Mesendoderm (in vitro differentiated cells): ENCODE measurements around the gene SNAP47.
A peak's percentile ranks its signal among the peaks of the same experiment; 100 is the strongest.

Source experiments
- DNase-seq: peaks from one replicate; pipeline ENCODE4 v3.0.0; 2013
- H2AK5ac ChIP-seq: 2 replicates; pipeline ENCODE4 v1.6.1; 2013; ENCODE audit warnings: low read length, inconsistent platforms
- H2BK120ac ChIP-seq: 2 replicates; pipeline ENCODE4 v1.6.1; 2013; ENCODE audit warnings: low read depth, mild to moderate bottlenecking, low read length, moderate library complexity, mixed read lengths
- H2BK15ac ChIP-seq: replicated peaks from 2 replicates; pipeline ENCODE4 v1.6.1; 2013; ENCODE audit warnings: low read depth, mild to moderate bottlenecking, moderate library complexity
- H2BK5ac ChIP-seq: 2 replicates; pipeline ENCODE4 v1.6.1; 2013; ENCODE audit warnings: low read length, inconsistent platforms
- H3K18ac ChIP-seq: 2 replicates; pipeline ENCODE4 v1.6.1; 2013; ENCODE audit warnings: mild to moderate bottlenecking, low read length, mixed read lengths
- H3K23ac ChIP-seq: one replicate; pipeline ENCODE4 v1.6.1; 2013; ENCODE audit warnings: low read length
- H3K27ac ChIP-seq: 2 replicates; pipeline ENCODE4 v1.5.1; 2013; ENCODE audit warnings: low read depth, mild to moderate bottlenecking, inconsistent platforms, low read length, moderate library complexity
- H3K27me3 ChIP-seq: 2 replicates; pipeline ENCODE4 v1.6.1; 2013; ENCODE audit warnings: low read length, control low read depth, mild to moderate bottlenecking, inconsistent platforms; ENCODE audit not compliant: insufficient read depth, poor library complexity
- H3K36me3 ChIP-seq: 2 replicates; pipeline ENCODE4 v1.6.1; 2013; ENCODE audit warnings: low read length, inconsistent platforms; ENCODE audit not compliant: control insufficient read depth, insufficient read depth
- H3K4ac ChIP-seq: one replicate; pipeline ENCODE4 v1.6.1; 2013; ENCODE audit warnings: low read depth, mild to moderate bottlenecking, low read length, moderate library complexity
- H3K4me1 ChIP-seq: 2 replicates; pipeline ENCODE4 v1.6.1; 2013; ENCODE audit warnings: low read depth, low read length, inconsistent platforms; ENCODE audit not compliant: control insufficient read depth
- H3K4me2 ChIP-seq: 2 replicates; pipeline ENCODE4 v1.6.1; 2013; ENCODE audit warnings: low read length
- H3K4me3 ChIP-seq: 2 replicates; pipeline ENCODE4 v1.5.1; 2013; ENCODE audit warnings: mild to moderate bottlenecking, low read length
- H3K56ac ChIP-seq: one replicate; pipeline ENCODE4 v1.6.1; 2013; ENCODE audit warnings: low read length
- H3K79me1 ChIP-seq: 2 replicates; pipeline ENCODE4 v1.6.1; 2013; ENCODE audit warnings: low read length, inconsistent platforms
- H3K79me2 ChIP-seq: 2 replicates; pipeline ENCODE4 v1.6.1; 2013; ENCODE audit warnings: mild to moderate bottlenecking, low read length; ENCODE audit not compliant: control insufficient read depth, insufficient read depth
- H3K9ac ChIP-seq: 2 replicates; pipeline ENCODE4 v1.6.1; 2013; ENCODE audit warnings: low read length, inconsistent platforms
- H4K5ac ChIP-seq: one replicate; pipeline ENCODE4 v1.6.1; 2013; ENCODE audit warnings: low read length
- H4K8ac ChIP-seq: one replicate; pipeline ENCODE4 v1.6.1; 2013; ENCODE audit warnings: low read depth, mild to moderate bottlenecking, control low read depth, low read length, moderate library complexity
- WGBS: extraction: QIAGEN DNeasy Blood & Tissue Kit; methylation state at CpG from one replicate; pipeline ENCODE4 v1.1.7; 2013; ENCODE audit warnings: low lambda C conversion rate, missing lambda C conversion rate; ENCODE audit not compliant: insufficient coverage; ENCODE audit errors: extremely low coverage; 5-methylcytosine and 5-hydroxymethylcytosine counted together

The SNAP47 gene

GRCh38 chr1:227786673-227787512, 51.7 kb downstream of the SNAP47 start:
- Histone ChIP-seq H3K4me3 (no peak overlapping the region), H3K18ac (no peak overlapping the region), H2AK5ac (no peak overlapping the region), H3K79me1 (no peaks in the 10 kb centered on the region), H3K23ac (no peak overlapping the region), H3K27ac (no peak overlapping the region), H2BK15ac (no peak overlapping the region), H4K5ac (no peak overlapping the region), H2BK120ac (no peak overlapping the region), H3K56ac (peak overlapping the region; percentile 67), H3K36me3 (no peaks in the 10 kb centered on the region), H3K79me2 (no peaks in the 10 kb centered on the region), H3K9ac (no peak overlapping the region), H2BK5ac (no peak overlapping the region), H4K8ac (no peak overlapping the region), H3K4me2 (no peak overlapping the region), H3K4me1 (no peaks in the 10 kb centered on the region), H3K4ac (no peak overlapping the region), H3K27me3 (no peaks in the 10 kb centered on the region)
- no peak for DNase-seq
- no CpG with 5 or more reads among the region's 45 CpGs for WGBS

- peak overlapping the region; percentile 59 for H3K4me2 ChIP-seq
- H3K4ac ChIP-seq: no peak overlapping the region
- H3K18ac ChIP-seq: no peak overlapping the region
- no peak overlapping the region for H2BK15ac ChIP-seq
- peak overlapping the region; percentile 48 for H3K9ac ChIP-seq
- H3K36me3 ChIP-seq: no peaks in the 10 kb centered on the region
- H3K4me1 ChIP-seq: no peaks in the 10 kb centered on the region
- H2AK5ac ChIP-seq: no peak overlapping the region
- no peaks in the 10 kb centered on the region for H3K79me1 ChIP-seq
- no peaks in the 10 kb centered on the region for H3K79me2 ChIP-seq
- H3K27ac ChIP-seq: no peak overlapping the region
- no peak overlapping the region for H4K8ac ChIP-seq
- peak overlapping the region; percentile 10 for H3K4me3 ChIP-seq
- no peak overlapping the region for H3K23ac ChIP-seq
- no peak overlapping the region for H4K5ac ChIP-seq
- peak overlapping the region; percentile 67 for H3K56ac ChIP-seq
- H2BK120ac ChIP-seq: no peak overlapping the region
- H2BK5ac ChIP-seq: no peak overlapping the region
- no CpG with 5 or more reads among the region's 60 CpGs for WGBS
- DNase-seq: peak; percentile 96
- no peaks in the 10 kb centered on the region for H3K27me3 ChIP-seq
Observed at GRCh38 chr1:227787513-227788270, 52.5 kb downstream of the SNAP47 start.

- peak overlapping the region; percentile 20 for H3K23ac ChIP-seq
- no peaks in the 10 kb centered on the region for H3K79me1 ChIP-seq
- no peak overlapping the region for H4K5ac ChIP-seq
- H3K9ac ChIP-seq: peak overlapping the region; percentile 51
- H3K18ac ChIP-seq: no peak overlapping the region
- H4K8ac ChIP-seq: no peak overlapping the region
- H3K56ac ChIP-seq: peak overlapping the region; percentile 76
- H2BK120ac ChIP-seq: no peak overlapping the region
- no peaks in the 10 kb centered on the region for H3K79me2 ChIP-seq
- H3K4me3 ChIP-seq: peak overlapping the region; percentile 43
- H2BK5ac ChIP-seq: no peak overlapping the region
- no peaks in the 10 kb centered on the region for H3K4me1 ChIP-seq
- no peak overlapping the region for H2AK5ac ChIP-seq
- no peaks in the 10 kb centered on the region for H3K27me3 ChIP-seq
- WGBS: no CpG with 5 or more reads among the region's 68 CpGs
- H3K4me2 ChIP-seq: peak overlapping the region; percentile 80
- no peak overlapping the region for H3K4ac ChIP-seq
- H3K36me3 ChIP-seq: no peaks in the 10 kb centered on the region
- peak; percentile 88 for DNase-seq
- H3K27ac ChIP-seq: no peak overlapping the region
- H2BK15ac ChIP-seq: no peak overlapping the region
Observed at GRCh38 chr1:227788271-227789083, 53.2 kb downstream of the SNAP47 start.

GRCh38 chr1:227789084-227790033, 54.1 kb downstream of the SNAP47 start:
- H4K5ac ChIP-seq: no peak overlapping the region
- H3K79me1 ChIP-seq: no peaks in the 10 kb centered on the region
- no peak overlapping the region for H3K4me3 ChIP-seq
- H3K27me3 ChIP-seq: no peaks in the 10 kb centered on the region
- no peak overlapping the region for H2BK15ac ChIP-seq
- H3K4me1 ChIP-seq: no peaks in the 10 kb centered on the region
- H3K79me2 ChIP-seq: no peaks in the 10 kb centered on the region
- H2BK120ac ChIP-seq: no peak overlapping the region
- peak overlapping the region; percentile 54 for H3K56ac ChIP-seq
- no CpG with 5 or more reads among the region's 23 CpGs for WGBS
- no peak overlapping the region for H3K4ac ChIP-seq
- DNase-seq: peak; percentile 52
- peak overlapping the region; percentile 33 for H3K9ac ChIP-seq
- H2BK5ac ChIP-seq: no peak overlapping the region
- no peak overlapping the region for H3K27ac ChIP-seq
- no peak overlapping the region for H4K8ac ChIP-seq
- H3K4me2 ChIP-seq: peak overlapping the region; percentile 80
- H3K18ac ChIP-seq: no peak overlapping the region
- H2AK5ac ChIP-seq: no peak overlapping the region
- H3K23ac ChIP-seq: no peak overlapping the region
- no peaks in the 10 kb centered on the region for H3K36me3 ChIP-seq

GRCh38 chr1:227790034-227790400, 54.8 kb downstream of the SNAP47 start:
- no peak overlapping the region for H3K18ac ChIP-seq
- no peaks in the 10 kb centered on the region for H3K79me1 ChIP-seq
- H3K56ac ChIP-seq: no peak overlapping the region
- no peak overlapping the region for H4K8ac ChIP-seq
- H3K27me3 ChIP-seq: no peaks in the 10 kb centered on the region
- no peaks in the 10 kb centered on the region for H3K36me3 ChIP-seq
- no peak overlapping the region for H3K4me2 ChIP-seq
- WGBS: no CpG with 5 or more reads among the region's 2 CpGs
- H3K27ac ChIP-seq: no peak overlapping the region
- H2BK5ac ChIP-seq: no peak overlapping the region
- no peak for DNase-seq
- no peaks in the 10 kb centered on the region for H3K79me2 ChIP-seq
- H3K23ac ChIP-seq: no peak overlapping the region
- H2BK120ac ChIP-seq: no peak overlapping the region
- H3K4ac ChIP-seq: no peak overlapping the region
- no peak overlapping the region for H3K4me3 ChIP-seq
- H4K5ac ChIP-seq: no peak overlapping the region
- no peak overlapping the region for H3K9ac ChIP-seq
- no peak overlapping the region for H2BK15ac ChIP-seq
- H3K4me1 ChIP-seq: no peaks in the 10 kb centered on the region
- no peak overlapping the region for H2AK5ac ChIP-seq
